GM12892 (cell line): ENCODE data around the gene SYT2.
"Not testable (repeated sequence)": the region's sequence is repeated elsewhere in the genome, so short reads cannot be mapped to it uniquely, and the experiment has no call there.

Experiments
- POLR2A ChIP-seq: IDR thresholded peaks from 2 replicates; pipeline ENCODE4 v1.6.1; 2011; ENCODE audit warnings: low read depth, low read length, control low read depth
- POLR2AphosphoS5 ChIP-seq: IDR thresholded peaks from 2 replicates; pipeline ENCODE4 v1.6.1; 2011; ENCODE audit warnings: low read depth, low read length, control low read depth
- TAF1 ChIP-seq: IDR thresholded peaks from 2 replicates; pipeline ENCODE4 v1.6.1; 2011; ENCODE audit warnings: low read depth, mild to moderate bottlenecking, control low read depth, low read length, borderline replicate concordance

GRCh38 chr1:202542415-202542814, 167.8 kb downstream of the SYT2 start:
- TF ChIP-seq TAF1, POLR2A, POLR2AphosphoS5: not testable (repeated sequence)
